A549 (cell line): ENCODE results near the gene ADGRL3. TPM values are rescaled to one million over a fixed set of nuclear protein-coding genes. Genes with fewer than 3 reads are reported as not detected.

Experiments
- ATAC-seq, 2 experiments: fragments of 200-7000 bp in 1 of 2; fragments of >200 bp in 1 of 2; cut with Nextera tagmentation in 1 of 2; cut with Tn5 transposase in 1 of 2; 3 replicates each; pipeline versions ENCODE4 v1.8.0 to v1.9.1; 2018 to 2020; ENCODE audit warnings: mild to moderate bottlenecking in 1 of 2, moderate library complexity in 1 of 2
- CTCF ChIA-PET: fragments of 300-600 bp; sonication (Branson Sonifier 250); formaldehyde crosslinking; extraction: SDS; loops from one replicate; lab custom pipeline; 2021; ENCODE audit warnings: antibody characterized with exemption, inconsistent platforms; lab: Yijun Ruan, JAX
- POLR2A ChIA-PET: fragments of 350-600 bp; formaldehyde crosslinking; extraction: SDS; loops from one replicate; lab custom pipeline; 2021; ENCODE audit warnings: antibody characterized with exemption, inconsistent platforms; lab: Yijun Ruan, JAX
- DNase-seq, 2 experiments: peaks; one replicate each; pipeline versions ENCODE4 v3.0.0 to v3.0.0-alpha.2; 2011 to 2016; ENCODE audit warnings: low read depth in 1 of 2, low spot score in 1 of 2
- FAIRE-seq: peaks from 2 replicates; lab custom pipeline; 2011; peaks lifted over from hg19 to GRCh38; lab: Jason Lieb, UNC
- H3K27ac ChIP-seq, 2 experiments: fragments of >200 bp; sonication (Bioruptor Twin); formaldehyde crosslinking; 3 replicates each; pipeline ENCODE4 v1.5.1; 2016 to 2017
- H3K4me1 ChIP-seq: fragments of >200 bp; sonication (Bioruptor Twin); formaldehyde crosslinking; 3 replicates; pipeline ENCODE4 v1.6.1; 2016
- H3K4me2 ChIP-seq: fragments of >200 bp; sonication (Bioruptor Twin); formaldehyde crosslinking; 3 replicates; pipeline ENCODE4 v1.6.1; 2016
- H3K4me3 ChIP-seq: fragments of >200 bp; sonication (Bioruptor Twin); formaldehyde crosslinking; 3 replicates; pipeline ENCODE4 v1.5.1; 2016
- H3K9me3 ChIP-seq: fragments of >200 bp; sonication (Bioruptor Twin); formaldehyde crosslinking; 3 replicates; pipeline ENCODE4 v1.6.1; 2016
- BCL3 ChIP-seq: fragments of >200 bp; sonication (Bioruptor Twin); formaldehyde crosslinking; IDR thresholded peaks from 3 replicates; pipeline ENCODE4 v1.6.1; 2016
- CHD2 ChIP-seq: fragments of 150-350 bp; IDR thresholded peaks from 2 replicates; pipeline ENCODE4 v1.6.1; 2014; ENCODE audit warnings: low read length; ENCODE audit not compliant: partially characterized antibody
- EHF ChIP-seq: fragments of 250-450 bp; sonication (Bioruptor Pico); IDR thresholded peaks from 2 replicates; pipeline ENCODE4 v1.5.0; 2020; ENCODE audit warnings: mild to moderate bottlenecking
- FOSL2 ChIP-seq, 2 experiments: fragments of 450-650 bp in 1 of 2; fragments of >200 bp in 1 of 2; sonication (Bioruptor Twin) in 1 of 2; formaldehyde crosslinking; IDR thresholded peaks; 2 replicates each; pipeline versions ENCODE4 v1.5.0 to v1.6.1; 2016 to 2020; ENCODE audit warnings: mild to moderate bottlenecking in 1 of 2, moderate library complexity in 1 of 2
- GATA3 ChIP-seq: IDR thresholded peaks from 2 replicates; pipeline ENCODE4 v1.6.1; 2012; ENCODE audit warnings: borderline replicate concordance
- HDAC2 ChIP-seq: fragments of 200-600 bp; sonication (generic); IDR thresholded peaks from 2 replicates; pipeline ENCODE4 v1.6.1; 2016
- HEYL ChIP-seq: fragments of 250-450 bp; sonication (Bioruptor Pico); IDR thresholded peaks from 2 replicates; pipeline ENCODE4 v1.8.0; 2021; ENCODE audit warnings: mild to moderate bottlenecking, moderate library complexity
- HMGXB4 ChIP-seq: fragments of 250-450 bp; sonication (Bioruptor Pico); IDR thresholded peaks from 2 replicates; pipeline ENCODE4 v1.5.0; 2021; ENCODE audit warnings: mild to moderate bottlenecking, moderate library complexity, borderline replicate concordance
- HOXB13 ChIP-seq: fragments of 250-450 bp; sonication (Bioruptor Pico); IDR thresholded peaks from 2 replicates; pipeline ENCODE4 v1.5.0; 2020; ENCODE audit warnings: low read depth, mild to moderate bottlenecking, moderate library complexity
- JUN ChIP-seq, 2 experiments: fragments of >200 bp; sonication (Bioruptor Twin); formaldehyde crosslinking; IDR thresholded peaks; 2 replicates in 1 of 2; 3 replicates in 1 of 2; pipeline ENCODE4 v1.6.1; 2016 to 2017
- JUNB ChIP-seq: fragments of >200 bp; sonication (Bioruptor Twin); formaldehyde crosslinking; IDR thresholded peaks from 2 replicates; pipeline ENCODE4 v1.6.1; 2016
- KDM5A ChIP-seq: fragments of 200-600 bp; sonication (generic); IDR thresholded peaks from 2 replicates; pipeline ENCODE4 v1.6.1; 2016; ENCODE audit warnings: antibody characterized with exemption, mild to moderate bottlenecking
- MAZ ChIP-seq: fragments of 150-350 bp; IDR thresholded peaks from 2 replicates; pipeline ENCODE4 v1.6.1; 2014; ENCODE audit warnings: antibody characterized with exemption, low read depth, low read length, borderline replicate concordance
- NPAS2 ChIP-seq: fragments of 250-450 bp; sonication (Bioruptor Pico); IDR thresholded peaks from 2 replicates; pipeline ENCODE4 v1.8.0; 2022; ENCODE audit warnings: mild to moderate bottlenecking, moderate library complexity, borderline replicate concordance
- PBX3 ChIP-seq: IDR thresholded peaks from 2 replicates; pipeline ENCODE4 v1.6.1; 2012
- POLR2A ChIP-seq: IDR thresholded peaks from 2 replicates; pipeline ENCODE4 v1.6.1; 2012; ENCODE audit warnings: mild to moderate bottlenecking, low read length
- POLR2AphosphoS2 ChIP-seq: conservative IDR thresholded peaks from 2 replicates; pipeline ENCODE4 v1.6.1; 2012; ENCODE audit warnings: low read length, improper control_type of control experiment, inconsistent platforms
- RAD21 ChIP-seq, 2 experiments: fragments of >200 bp in 1 of 2; sonication (Bioruptor Twin) in 1 of 2; formaldehyde crosslinking in 1 of 2; IDR thresholded peaks in 1 of 2; conservative IDR thresholded peaks in 1 of 2; 2 replicates in 1 of 2; 3 replicates in 1 of 2; pipeline ENCODE4 v1.6.1; 2012 to 2018; ENCODE audit warnings: inconsistent platforms in 1 of 2
- RCOR1 ChIP-seq: fragments of 150-350 bp; IDR thresholded peaks from 2 replicates; pipeline ENCODE4 v1.6.1; 2014; ENCODE audit warnings: antibody characterized with exemption, low read length, low read depth
- TP53 ChIP-seq: fragments of 250-450 bp; sonication (Bioruptor Pico); IDR thresholded peaks from 2 replicates; pipeline ENCODE4 v1.5.0; 2021; ENCODE audit warnings: mild to moderate bottlenecking, moderate library complexity
- ZC3H11A ChIP-seq: fragments of 450-650 bp; IDR thresholded peaks from 2 replicates; pipeline ENCODE4 v1.6.1; 2014; ENCODE audit warnings: antibody characterized with exemption, mild to moderate bottlenecking
- ZFP36 ChIP-seq: fragments of 450-650 bp; IDR thresholded peaks from 2 replicates; pipeline ENCODE4 v1.6.1; 2014; ENCODE audit warnings: borderline replicate concordance; ENCODE audit not compliant: partially characterized antibody
- ZNF302 ChIP-seq: fragments of 250-450 bp; sonication (Bioruptor Pico); IDR thresholded peaks from 2 replicates; pipeline ENCODE4 v1.9.0; 2021; ENCODE audit warnings: inconsistent platforms, mild to moderate bottlenecking, moderate library complexity
- WGBS: methylation state at CpG from one replicate; pipeline ENCODE4 v1.1.6; 2017; ENCODE audit errors: missing lambda C conversion rate; 5-methylcytosine and 5-hydroxymethylcytosine counted together
- polyA plus RNA-seq, 4 experiments: library from polyadenylated mRNA; depleted of rRNA in 3 of 4; stranded (reverse); fragments of >200 nt; fragmentation: RNase III in 1 of 4; extraction: RNeasy Plus Mini Kit Qiagen cat#74134 plus additional on column Dnase treatment in 1 of 4; gene quantifications; 2 replicates in 3 of 4; 3 replicates in 1 of 4; pipeline ENCODE4 v1.2.3, GENCODE V29; 2011 to 2017

The ADGRL3 gene
- polyA plus RNA-seq, 2 of the 4 experiments (the other 2 are of a cell fraction) = 0.05 to 0.12 TPM

- CTCF ChIA-PET = no interaction called here
- FAIRE-seq = no peak
- DNase-seq = no peak
- Histone ChIP-seq H3K4me3 (no peak overlapping the region), H3K9me3 (no peaks in the 10 kb centered on the region), H3K4me2 (no peak overlapping the region), H3K4me1 (no peaks in the 10 kb centered on the region), H3K27ac (no peak overlapping the region)
- ATAC-seq = no peak
- 53% methylated on average over 3 of the region's 3 CpGs for WGBS
- TF ChIP-seq RAD21 (conservative IDR thresholded peaks at IDR 0.05 in 1 of 2, IDR thresholded peaks at IDR 0.05 in 1 of 2) (no peak), POLR2AphosphoS2 (no peak), KDM5A (no peak), ZNF302 (CRISPR knock-in tag) (no peak), HMGXB4 (no peak), ZFP36 (no peak), POLR2A (no peak), GATA3 (no peak)
- POLR2A ChIA-PET = no interaction called here
These were observed 284.9 kb downstream of the ADGRL3 start for GRCh38 chr4:61485056-61485455.

GRCh38 chr4:61489927-61490326 lies 289.8 kb downstream of the ADGRL3 start:
- WGBS = 11% methylated on average over 3 of the region's 3 CpGs
- H3K27ac ChIP-seq = no peak overlapping the region
- H3K4me3 ChIP-seq = no peak overlapping the region
- H3K4me2 ChIP-seq = no peak overlapping the region
- CTCF ChIA-PET = no interaction called here
- POLR2A ChIA-PET = no interaction called here
- ATAC-seq (no peak), DNase-seq (no peak), FAIRE-seq (no peak)
- TF ChIP-seq ZNF302 (CRISPR knock-in tag) (no peak), JUNB (no peak), JUN (IDR thresholded peaks at IDR 0.05) (no peak), HEYL (CRISPR knock-in tag) (no peak), PBX3 (no peak), HDAC2 (no peak), POLR2AphosphoS2 (no peak), HOXB13 (CRISPR knock-in tag) (no peak), EHF (CRISPR knock-in tag) (no peak), CHD2 (no peak), TP53 (CRISPR knock-in tag) (no peak), POLR2A (no peak), ZC3H11A (no peak), RAD21 (conservative IDR thresholded peaks at IDR 0.05 in 1 of 2, IDR thresholded peaks at IDR 0.05 in 1 of 2) (no peak), RCOR1 (no peak), FOSL2 (IDR thresholded peaks at IDR 0.05) (no peak), FOSL2 (CRISPR knock-in tag; IDR thresholded peaks at IDR 0.05) (no peak), BCL3 (no peak), MAZ (no peak), NPAS2 (CRISPR knock-in tag) (no peak)
- no peaks in the 10 kb centered on the region for H3K9me3 ChIP-seq
- H3K4me1 ChIP-seq = no peaks in the 10 kb centered on the region
